ENCODE measurements around the gene ZNF318.
"Not testable (repeated sequence)": the region's sequence is repeated elsewhere in the genome, so short reads cannot be mapped to it uniquely, and the experiment has no call there.

The ZNF318 gene

GRCh38 chr6:43401730-43402129 is 32.3 kb upstream of the ZNF318 start:
- whole genome bisulfite sequencing, 2 experiments (ENCODE audit: insufficient coverage in 2 of 2) = 79 to 93% methylated on average over 3 of the region's 3 CpGs
- Histone ChIP-seq H3K27ac (ENCODE audit: low read depth, low read length, severe bottlenecking) (no peak overlapping the region), H3K36me3 (ENCODE audit: control insufficient read depth, insufficient read depth, low read length) (no peaks in the 10 kb centered on the region), H3K4me1 (ENCODE audit: control insufficient read depth, insufficient read depth, low read length, poor library complexity, severe bottlenecking) (no peaks in the 10 kb centered on the region), H3K4me3 (ENCODE audit: extremely low read depth, insufficient read depth, low read length, poor library complexity, severe bottlenecking) (no peak overlapping the region), H3K9me3 (ENCODE audit: control insufficient read depth, low read length) (no peaks in the 10 kb centered on the region)

GRCh38 chr6:43399932-43400487 is 30.6 kb upstream of the ZNF318 start:
- no peaks in the 10 kb centered on the region for H3K9me3 ChIP-seq (ENCODE audit: control insufficient read depth, low read length)
- H3K4me3 ChIP-seq (ENCODE audit: extremely low read depth, insufficient read depth, low read length, poor library complexity, severe bottlenecking) = no peak overlapping the region
- H3K36me3 ChIP-seq (ENCODE audit: control insufficient read depth, insufficient read depth, low read length) = no peaks in the 10 kb centered on the region
- no peaks in the 10 kb centered on the region for H3K4me1 ChIP-seq (ENCODE audit: control insufficient read depth, insufficient read depth, low read length, poor library complexity, severe bottlenecking)
- no peak overlapping the region for H3K27ac ChIP-seq (ENCODE audit: low read depth, low read length, severe bottlenecking)
- 80% methylated on average over 1 of the region's 3 CpGs; no CpG with 5 or more reads in 1 of the 2 experiments for WGBS, 2 experiments (ENCODE audit: insufficient coverage in 2 of 2)

- Histone ChIP-seq H3K4me1 (ENCODE audit: control insufficient read depth, insufficient read depth, low read length, poor library complexity, severe bottlenecking) (peaks cover 6% of the 10 kb centered on the region), H3K9me3 (ENCODE audit: control insufficient read depth, low read length) (no peaks in the 10 kb centered on the region), H3K4me3 (ENCODE audit: extremely low read depth, insufficient read depth, low read length, poor library complexity, severe bottlenecking) (no peak overlapping the region), H3K36me3 (ENCODE audit: control insufficient read depth, insufficient read depth, low read length) (no peaks in the 10 kb centered on the region), H3K27ac (ENCODE audit: low read depth, low read length, severe bottlenecking) (no peak overlapping the region)
- 79 to 86% methylated on average over 5 to 6 of the region's 6 CpGs for WGBS, 2 experiments (ENCODE audit: insufficient coverage in 2 of 2)
Observed at GRCh38 chr6:43396408-43397149, 27.1 kb upstream of the ZNF318 start.

- Histone ChIP-seq H3K9me3 (ENCODE audit: control insufficient read depth, low read length) (no peaks in the 10 kb centered on the region), H3K36me3 (ENCODE audit: control insufficient read depth, insufficient read depth, low read length) (no peaks in the 10 kb centered on the region), H3K4me3 (ENCODE audit: extremely low read depth, insufficient read depth, low read length, poor library complexity, severe bottlenecking) (no peak overlapping the region), H3K4me1 (ENCODE audit: control insufficient read depth, insufficient read depth, low read length, poor library complexity, severe bottlenecking) (peaks cover 12% of the 10 kb centered on the region), H3K27ac (ENCODE audit: low read depth, low read length, severe bottlenecking) (no peak overlapping the region)
- WGBS, 2 experiments (ENCODE audit: insufficient coverage in 2 of 2) = 81 to 83% methylated on average over 4 of the region's 4 CpGs
Observed at GRCh38 chr6:43395776-43396175, 26.3 kb upstream of the ZNF318 start.

- H3K4me3 ChIP-seq (ENCODE audit: extremely low read depth, insufficient read depth, low read length, poor library complexity, severe bottlenecking) = no peak overlapping the region
- peaks cover 15% of the 10 kb centered on the region for H3K4me1 ChIP-seq (ENCODE audit: control insufficient read depth, insufficient read depth, low read length, poor library complexity, severe bottlenecking)
- WGBS, 2 experiments (ENCODE audit: insufficient coverage in 2 of 2) = 92 to 100% methylated on average over 2 to 3 of the region's 4 CpGs
- no peaks in the 10 kb centered on the region for H3K36me3 ChIP-seq (ENCODE audit: control insufficient read depth, insufficient read depth, low read length)
- H3K27ac ChIP-seq (ENCODE audit: low read depth, low read length, severe bottlenecking) = no peak overlapping the region
- no peaks in the 10 kb centered on the region for H3K9me3 ChIP-seq (ENCODE audit: control insufficient read depth, low read length)
Observed at GRCh38 chr6:43394982-43395381, 25.5 kb upstream of the ZNF318 start.

- Histone ChIP-seq H3K36me3 (ENCODE audit: control insufficient read depth, insufficient read depth, low read length) (no peaks in the 10 kb centered on the region), H3K4me3 (ENCODE audit: extremely low read depth, insufficient read depth, low read length, poor library complexity, severe bottlenecking) (no peak overlapping the region), H3K9me3 (ENCODE audit: control insufficient read depth, low read length) (no peaks in the 10 kb centered on the region), H3K27ac (ENCODE audit: low read depth, low read length, severe bottlenecking) (peak overlapping the region; percentile 19), H3K4me1 (ENCODE audit: control insufficient read depth, insufficient read depth, low read length, poor library complexity, severe bottlenecking) (peaks cover 15% of the 10 kb centered on the region)
- 91 to 92% methylated on average over 4 of the region's 5 CpGs for WGBS, 2 experiments (ENCODE audit: insufficient coverage in 2 of 2)
Observed at GRCh38 chr6:43393602-43394001, 24.2 kb upstream of the ZNF318 start.

- peaks cover 15% of the 10 kb centered on the region for H3K4me1 ChIP-seq (ENCODE audit: control insufficient read depth, insufficient read depth, low read length, poor library complexity, severe bottlenecking)
- not testable (repeated sequence) for H3K36me3 ChIP-seq (ENCODE audit: control insufficient read depth, insufficient read depth, low read length); H3K4me3 ChIP-seq (ENCODE audit: extremely low read depth, insufficient read depth, low read length, poor library complexity, severe bottlenecking); H3K9me3 ChIP-seq (ENCODE audit: control insufficient read depth, low read length)
- 82 to 89% methylated on average over 8 to 10 of the region's 11 CpGs for WGBS, 2 experiments (ENCODE audit: insufficient coverage in 2 of 2)
- H3K27ac ChIP-seq (ENCODE audit: low read depth, low read length, severe bottlenecking) = peak overlapping the region; percentile 26
Observed at GRCh38 chr6:43393133-43393532, 23.7 kb upstream of the ZNF318 start.

GRCh38 chr6:43391440-43392031 is 22.1 kb upstream of the ZNF318 start:
- Histone ChIP-seq H3K4me1 (ENCODE audit: control insufficient read depth, insufficient read depth, low read length, poor library complexity, severe bottlenecking) (peaks cover 15% of the 10 kb centered on the region), H3K9me3 (ENCODE audit: control insufficient read depth, low read length) (no peaks in the 10 kb centered on the region), H3K36me3 (ENCODE audit: control insufficient read depth, insufficient read depth, low read length) (no peaks in the 10 kb centered on the region), H3K4me3 (ENCODE audit: extremely low read depth, insufficient read depth, low read length, poor library complexity, severe bottlenecking) (no peak overlapping the region), H3K27ac (ENCODE audit: low read depth, low read length, severe bottlenecking) (peak overlapping the region; percentile 86)
- WGBS, 2 experiments (ENCODE audit: insufficient coverage in 2 of 2) = 81 to 95% methylated on average over 9 to 11 of the region's 13 CpGs

GRCh38 chr6:43390753-43391439 is 21.4 kb upstream of the ZNF318 start:
- not testable (repeated sequence) for H3K4me3 ChIP-seq (ENCODE audit: extremely low read depth, insufficient read depth, low read length, poor library complexity, severe bottlenecking); H3K9me3 ChIP-seq (ENCODE audit: control insufficient read depth, low read length); H3K36me3 ChIP-seq (ENCODE audit: control insufficient read depth, insufficient read depth, low read length)
- 81% methylated on average over 5 to 8 of the region's 10 CpGs for WGBS, 2 experiments (ENCODE audit: insufficient coverage in 2 of 2)
- Histone ChIP-seq H3K27ac (ENCODE audit: low read depth, low read length, severe bottlenecking) (peak overlapping the region; percentile 86), H3K4me1 (ENCODE audit: control insufficient read depth, insufficient read depth, low read length, poor library complexity, severe bottlenecking) (peaks cover 15% of the 10 kb centered on the region)

GRCh38 chr6:43389730-43390295 is 20.4 kb upstream of the ZNF318 start:
- no peaks in the 10 kb centered on the region for H3K9me3 ChIP-seq (ENCODE audit: control insufficient read depth, low read length)
- no peaks in the 10 kb centered on the region for H3K36me3 ChIP-seq (ENCODE audit: control insufficient read depth, insufficient read depth, low read length)
- peaks cover 15% of the 10 kb centered on the region for H3K4me1 ChIP-seq (ENCODE audit: control insufficient read depth, insufficient read depth, low read length, poor library complexity, severe bottlenecking)
- H3K4me3 ChIP-seq (ENCODE audit: extremely low read depth, insufficient read depth, low read length, poor library complexity, severe bottlenecking) = no peak overlapping the region
- no peak overlapping the region for H3K27ac ChIP-seq (ENCODE audit: low read depth, low read length, severe bottlenecking)
- 96 to 100% methylated on average over 2 to 3 of the region's 6 CpGs for WGBS, 2 experiments (ENCODE audit: insufficient coverage in 2 of 2)

Data from mesodermal cell (in vitro differentiated cells).